C1 segment of cervical spinal cord (tissue), 14 donors: ENCODE results near the gene HOXD3.

ENCODE experiments used
- DNase-seq, 14 donors: peaks; one replicate each; lab custom pipeline; 2025; lab: John Stamatoyannopoulos, UW

Gene HOXD3

GRCh38 chr2:176121190-176122051 lies 35.7 kb upstream of the HOXD3 start:
- DNase-seq: no peak

- DNase-seq: no peak
Observed at GRCh38 chr2:176122052-176122682, 34.9 kb upstream of the HOXD3 start.

- no peak for DNase-seq
Observed at GRCh38 chr2:176122683-176123410, 34.3 kb upstream of the HOXD3 start, which contains the start of gene HOXD9. HOXD9 (plus strand) TSS chr2:176122719; CDS start chr2:176122769, 50 bp downstream.

- no peak for DNase-seq
Observed at GRCh38 chr2:176123411-176124109, 33.5 kb upstream of the HOXD3 start.

GRCh38 chr2:176124110-176124946 lies 32.8 kb upstream of the HOXD3 start:
- DNase-seq: no peak

- DNase-seq: no peak
Observed at GRCh38 chr2:176124947-176125771, 31.9 kb upstream of the HOXD3 start.

- DNase-seq: no peak
Observed at GRCh38 chr2:176125772-176126054, 31.4 kb upstream of the HOXD3 start.

GRCh38 chr2:176126929-176127773 lies 30.0 kb upstream of the HOXD3 start:
- DNase-seq: peak in 5 of 14 donors; percentile 24 to 55 (median 40)

- DNase-seq: no peak
Observed at GRCh38 chr2:176127774-176128072, 29.4 kb upstream of the HOXD3 start.

- no peak for DNase-seq
Observed at GRCh38 chr2:176128172-176128981, 28.7 kb upstream of the HOXD3 start.

- DNase-seq: peak in 4 of 14 donors; percentile 30 to 50 (median 44)
Observed at GRCh38 chr2:176128982-176129796, 27.9 kb upstream of the HOXD3 start, which contains the start of gene HOXD8. HOXD8 (plus strand) TSS chr2:176129705; CDS start chr2:176130367, 662 bp downstream.

- peak in 2 of 14 donors; percentile 42 to 57 for DNase-seq
Observed at GRCh38 chr2:176129813-176130146, 27.3 kb upstream of the HOXD3 start.

GRCh38 chr2:176130147-176130956 lies 26.8 kb upstream of the HOXD3 start:
- peak in 2 of 14 donors; percentile 8 to 57 for DNase-seq

GRCh38 chr2:176130957-176131847 lies 25.9 kb upstream of the HOXD3 start:
- DNase-seq: no peak

- DNase-seq: no peak
Observed at GRCh38 chr2:176131848-176132158, 25.3 kb upstream of the HOXD3 start.
